Testis (tissue), 2 donors: ENCODE data around the gene ERH.

Experiments
- POLR2A ChIP-seq: fragments of 450-650 bp; IDR thresholded peaks from one replicate; pipeline ENCODE4 v1.6.1; 2017; ENCODE audit warnings: antibody characterized with exemption, mild to moderate bottlenecking, moderate library complexity
- TF ChIP-seq, protein P1 (sequence below), 3 experiments: fragments of 450-650 bp in 2 of 3; fragments of 200-600 bp in 1 of 3; sonication (generic) in 1 of 3; IDR thresholded peaks; one replicate each; pipeline ENCODE4 v1.5.1; 2016 to 2019; ENCODE audit warnings: antibody characterized with exemption in 3 of 3, mild to moderate bottlenecking in 2 of 3, moderate library complexity in 1 of 3

DNA sequence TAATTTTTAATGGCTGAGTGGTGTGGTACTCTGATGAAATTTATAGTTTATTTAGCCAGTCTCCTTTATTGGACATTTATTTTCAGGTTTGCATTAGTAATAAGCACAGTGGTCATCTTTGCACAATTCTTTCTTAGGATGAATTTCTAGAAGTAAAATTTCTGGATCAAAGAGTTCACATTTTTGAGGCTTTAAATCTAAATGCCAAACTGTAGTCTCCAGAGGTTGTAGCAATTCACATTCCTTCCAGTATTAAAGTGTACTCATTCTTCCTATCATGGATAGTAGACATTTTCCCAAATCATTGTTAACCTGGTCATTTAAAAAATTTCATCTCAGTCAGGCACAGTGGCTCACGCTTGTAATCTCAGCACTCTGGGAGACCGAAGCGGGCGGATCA lies 25.2 kb upstream of the ERH start:
- TF ChIP-seq, protein P1, sequence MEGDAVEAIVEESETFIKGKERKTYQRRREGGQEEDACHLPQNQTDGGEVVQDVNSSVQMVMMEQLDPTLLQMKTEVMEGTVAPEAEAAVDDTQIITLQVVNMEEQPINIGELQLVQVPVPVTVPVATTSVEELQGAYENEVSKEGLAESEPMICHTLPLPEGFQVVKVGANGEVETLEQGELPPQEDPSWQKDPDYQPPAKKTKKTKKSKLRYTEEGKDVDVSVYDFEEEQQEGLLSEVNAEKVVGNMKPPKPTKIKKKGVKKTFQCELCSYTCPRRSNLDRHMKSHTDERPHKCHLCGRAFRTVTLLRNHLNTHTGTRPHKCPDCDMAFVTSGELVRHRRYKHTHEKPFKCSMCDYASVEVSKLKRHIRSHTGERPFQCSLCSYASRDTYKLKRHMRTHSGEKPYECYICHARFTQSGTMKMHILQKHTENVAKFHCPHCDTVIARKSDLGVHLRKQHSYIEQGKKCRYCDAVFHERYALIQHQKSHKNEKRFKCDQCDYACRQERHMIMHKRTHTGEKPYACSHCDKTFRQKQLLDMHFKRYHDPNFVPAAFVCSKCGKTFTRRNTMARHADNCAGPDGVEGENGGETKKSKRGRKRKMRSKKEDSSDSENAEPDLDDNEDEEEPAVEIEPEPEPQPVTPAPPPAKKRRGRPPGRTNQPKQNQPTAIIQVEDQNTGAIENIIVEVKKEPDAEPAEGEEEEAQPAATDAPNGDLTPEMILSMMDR (IDR thresholded peaks at IDR 0.05): no peak
- TF ChIP-seq POLR2A: no peak
